ENCODE data around the gene PGBD2.

- no peak for TF ChIP-seq EP300 (IDR thresholded peaks at IDR 0.05; ENCODE audit: borderline replicate concordance)
- TF ChIP-seq, protein P1, sequence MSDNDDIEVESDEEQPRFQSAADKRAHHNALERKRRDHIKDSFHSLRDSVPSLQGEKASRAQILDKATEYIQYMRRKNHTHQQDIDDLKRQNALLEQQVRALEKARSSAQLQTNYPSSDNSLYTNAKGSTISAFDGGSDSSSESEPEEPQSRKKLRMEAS (IDR thresholded peaks at IDR 0.05) = no peak
- TF ChIP-seq CREB1 (IDR thresholded peaks at IDR 0.05; ENCODE audit: low read depth) = no peak
- no peak for TF ChIP-seq RAD21 (IDR thresholded peaks at IDR 0.05; ENCODE audit: low read depth)
- TF ChIP-seq NFIC (IDR thresholded peaks at IDR 0.05) = no peak
- TF ChIP-seq, protein P2, sequence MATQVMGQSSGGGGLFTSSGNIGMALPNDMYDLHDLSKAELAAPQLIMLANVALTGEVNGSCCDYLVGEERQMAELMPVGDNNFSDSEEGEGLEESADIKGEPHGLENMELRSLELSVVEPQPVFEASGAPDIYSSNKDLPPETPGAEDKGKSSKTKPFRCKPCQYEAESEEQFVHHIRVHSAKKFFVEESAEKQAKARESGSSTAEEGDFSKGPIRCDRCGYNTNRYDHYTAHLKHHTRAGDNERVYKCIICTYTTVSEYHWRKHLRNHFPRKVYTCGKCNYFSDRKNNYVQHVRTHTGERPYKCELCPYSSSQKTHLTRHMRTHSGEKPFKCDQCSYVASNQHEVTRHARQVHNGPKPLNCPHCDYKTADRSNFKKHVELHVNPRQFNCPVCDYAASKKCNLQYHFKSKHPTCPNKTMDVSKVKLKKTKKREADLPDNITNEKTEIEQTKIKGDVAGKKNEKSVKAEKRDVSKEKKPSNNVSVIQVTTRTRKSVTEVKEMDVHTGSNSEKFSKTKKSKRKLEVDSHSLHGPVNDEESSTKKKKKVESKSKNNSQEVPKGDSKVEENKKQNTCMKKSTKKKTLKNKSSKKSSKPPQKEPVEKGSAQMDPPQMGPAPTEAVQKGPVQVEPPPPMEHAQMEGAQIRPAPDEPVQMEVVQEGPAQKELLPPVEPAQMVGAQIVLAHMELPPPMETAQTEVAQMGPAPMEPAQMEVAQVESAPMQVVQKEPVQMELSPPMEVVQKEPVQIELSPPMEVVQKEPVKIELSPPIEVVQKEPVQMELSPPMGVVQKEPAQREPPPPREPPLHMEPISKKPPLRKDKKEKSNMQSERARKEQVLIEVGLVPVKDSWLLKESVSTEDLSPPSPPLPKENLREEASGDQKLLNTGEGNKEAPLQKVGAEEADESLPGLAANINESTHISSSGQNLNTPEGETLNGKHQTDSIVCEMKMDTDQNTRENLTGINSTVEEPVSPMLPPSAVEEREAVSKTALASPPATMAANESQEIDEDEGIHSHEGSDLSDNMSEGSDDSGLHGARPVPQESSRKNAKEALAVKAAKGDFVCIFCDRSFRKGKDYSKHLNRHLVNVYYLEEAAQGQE (IDR thresholded peaks at IDR 0.05; ENCODE audit: low read depth) = no peak
- TF ChIP-seq YY1 (IDR thresholded peaks at IDR 0.05; ENCODE audit: low read depth) = no peak
- no peak for TF ChIP-seq TAF1 (IDR thresholded peaks at IDR 0.05; ENCODE audit: low read depth)
- TF ChIP-seq FOXM1 (IDR thresholded peaks at IDR 0.05; ENCODE audit: borderline replicate concordance, low read depth) = no peak
Measured at GRCh38 chr1:248913933-248914332, 7.9 kb downstream of the PGBD2 start.

All from Ishikawa (cell line).